PC-9 (cell line): ENCODE results near the gene BACH2. TPM values are rescaled to one million over a fixed set of nuclear protein-coding genes. Genes with fewer than 3 reads are reported as not detected.

Experiments used
- BruUV-seq: library from RNA; stranded (reverse); fragments of 400-500 nt; replicated peaks from 2 replicates; lab custom pipeline; 2021; lab: Mats Ljungman, UMichigan
- CTCF ChIA-PET: fragments of 300-600 bp; sonication (Branson Sonifier 250); formaldehyde crosslinking; loops from one replicate; lab custom pipeline; 2022; ENCODE audit warnings: antibody characterized with exemption; lab: Charles Lee
- POLR2A ChIA-PET: fragments of 300-600 bp; sonication (Branson Sonifier 250); formaldehyde crosslinking; loops from one replicate; lab custom pipeline; 2022; ENCODE audit warnings: antibody characterized with exemption; ENCODE audit not compliant: unreplicated experiment; lab: Charles Lee
- DNase-seq, 2 experiments: peaks; one replicate each; pipeline versions ENCODE4 v3.0.0 to v3.0.0-alpha.2; 2015 to 2022; ENCODE audit warnings: mixed read lengths in 1 of 2
- H2AFZ ChIP-seq: fragments of 200-600 bp; sonication (generic); 2 replicates; pipeline ENCODE4 v1.8.1; 2017; ENCODE audit warnings: antibody characterized with exemption
- H3F3A ChIP-seq: fragments of 200-600 bp; sonication (generic); 2 replicates; pipeline ENCODE4 v1.8.1; 2017; ENCODE audit warnings: antibody characterized with exemption, mild to moderate bottlenecking, low read depth; ENCODE audit not compliant: insufficient read depth
- H3K27ac ChIP-seq: fragments of 200-600 bp; sonication (generic); 2 replicates; pipeline ENCODE4 v1.6.1; 2016; ENCODE audit warnings: mixed run types
- H3K27me3 ChIP-seq: fragments of 200-600 bp; sonication (generic); 2 replicates; pipeline ENCODE4 v1.6.1; 2016; ENCODE audit warnings: low read depth, mixed run types; ENCODE audit not compliant: insufficient read depth
- H3K36me3 ChIP-seq: fragments of 200-600 bp; sonication (generic); 2 replicates; pipeline ENCODE4 v1.6.1; 2016; ENCODE audit warnings: low read depth, mixed run types
- H3K4me1 ChIP-seq: fragments of 200-600 bp; sonication (generic); replicated peaks from 2 replicates; pipeline ENCODE4 v1.6.1; 2016; ENCODE audit warnings: mixed run types; ENCODE audit not compliant: insufficient read depth
- H3K4me2 ChIP-seq: fragments of 200-600 bp; sonication (generic); 2 replicates; pipeline ENCODE4 v1.6.1; 2017; ENCODE audit warnings: mixed run types
- H3K4me3 ChIP-seq: fragments of 200-600 bp; sonication (generic); 2 replicates; pipeline ENCODE4 v1.6.1; 2016; ENCODE audit warnings: mixed run types
- H3K79me2 ChIP-seq: fragments of 200-600 bp; sonication (generic); 2 replicates; pipeline ENCODE4 v1.6.1; 2017; ENCODE audit warnings: low read depth, mixed run types
- H3K9me2 ChIP-seq: fragments of 200-600 bp; sonication (generic); 2 replicates; pipeline ENCODE4 v1.8.1; 2017; ENCODE audit warnings: mild to moderate bottlenecking; ENCODE audit not compliant: insufficient read depth
- H3K9me3 ChIP-seq: fragments of 200-600 bp; sonication (generic); 2 replicates; pipeline ENCODE4 v1.8.1; 2016; ENCODE audit warnings: low read depth; ENCODE audit not compliant: insufficient read depth
- H4K20me1 ChIP-seq: fragments of 200-600 bp; sonication (generic); 2 replicates; pipeline ENCODE4 v1.8.1; 2017; ENCODE audit not compliant: insufficient read depth
- CTCF ChIP-seq: fragments of 200-600 bp; sonication (generic); conservative IDR thresholded peaks from 2 replicates; pipeline ENCODE4 v1.6.1; 2017; ENCODE audit warnings: mixed run types, antibody characterized with exemption, mild to moderate bottlenecking, moderate library complexity
- EZH2 ChIP-seq: fragments of 200-600 bp; sonication (generic); IDR thresholded peaks from 2 replicates; pipeline ENCODE4 v1.8.0; 2017; ENCODE audit warnings: antibody characterized with exemption, low read depth
- intact Hi-C: fragments of 100-400 bp; cut with micrococcal nuclease; formaldehyde crosslinking; loops from one replicate; pipeline ENCODE4 v1.10.0; 2022; ENCODE audit not compliant: unreplicated experiment
- total RNA-seq: library from RNA; stranded (reverse); gene quantifications from 2 replicates; pipeline ENCODE4 v1.2.3, GENCODE V29; 2021

The BACH2 gene
- total RNA-seq, 1 experiment from 2014 or later: 2.3 TPM

DNA sequence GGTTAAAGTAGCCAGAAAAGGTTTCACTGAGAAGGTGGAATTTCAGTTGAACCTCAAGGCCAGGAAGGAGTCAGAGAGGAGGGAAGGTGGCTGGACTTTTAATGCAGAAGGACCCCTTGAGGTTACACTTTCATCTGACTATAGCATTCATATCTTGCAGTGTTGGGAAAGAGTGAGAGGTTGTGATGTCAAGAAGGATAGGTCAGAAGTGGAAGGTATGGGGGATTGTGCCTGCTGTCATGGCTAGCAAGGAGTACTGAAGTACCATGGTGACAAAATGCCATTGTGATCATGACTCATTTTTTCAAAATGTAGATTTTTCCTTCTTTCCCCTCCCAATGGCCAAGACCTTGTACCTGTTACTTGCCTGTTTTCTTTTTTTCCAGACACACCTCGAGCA lies 5.2 kb upstream of the BACH2 start:
- H3K4me1 ChIP-seq: peaks cover 9% of the 10 kb centered on the region; the same call in 1 of the 2 replicates
- H3K27me3 ChIP-seq: no peaks in the 10 kb centered on the region
- H3K36me3 ChIP-seq: no peaks in the 10 kb centered on the region
- no peak overlapping the region for H3K27ac ChIP-seq
- no peak for TF ChIP-seq CTCF
- TF ChIP-seq EZH2: no peak
- H3F3A ChIP-seq: no peaks in the 10 kb centered on the region
- H3K4me3 ChIP-seq: no peak overlapping the region
- POLR2A ChIA-PET: no interaction called here
- no peaks in the 10 kb centered on the region for H4K20me1 ChIP-seq
- CTCF ChIA-PET: no interaction called here
- no peaks in the 10 kb centered on the region for H3K79me2 ChIP-seq
- intact Hi-C loops: no loop called here
- no peak for DNase-seq
- H3K4me2 ChIP-seq: no peak overlapping the region
- H2AFZ ChIP-seq: no peak overlapping the region
- no peaks in the 10 kb centered on the region for H3K9me3 ChIP-seq
- no peaks in the 10 kb centered on the region for H3K9me2 ChIP-seq
- no TSS peak for BruUV-seq

- intact Hi-C loops: loop anchor here (5.0 to 10.0 kb wide), 2 partner anchors 116 to 204 kb away; no protein-coding TSS in a partner anchor
- Histone ChIP-seq H3K27me3 (0 out of 2 replicates have a peak, but pooled peaks cover 5% of the 10 kb centered on the region), H4K20me1 (no peaks in the 10 kb centered on the region), H2AFZ (no peak overlapping the region), H3K9me2 (no peaks in the 10 kb centered on the region), H3K4me3 (no peak overlapping the region), H3K4me1 (peaks cover 9% of the 10 kb centered on the region; the same call in 1 of the 2 replicates), H3F3A (no peaks in the 10 kb centered on the region), H3K9me3 (no peaks in the 10 kb centered on the region), H3K36me3 (no peaks in the 10 kb centered on the region), H3K79me2 (no peaks in the 10 kb centered on the region), H3K4me2 (no peak overlapping the region), H3K27ac (no peak overlapping the region)
- no TSS peak for BruUV-seq
- no peak for TF ChIP-seq EZH2
- no peak for TF ChIP-seq CTCF
- POLR2A ChIA-PET: no interaction called here
- CTCF ChIA-PET: interaction anchor here (1.0 kb wide), 1 partner anchor 45 kb away, joined by 3 read pairs; no protein-coding TSS in a partner anchor
- no peak for DNase-seq
These were observed 1.9 kb upstream of the BACH2 start for GRCh38 chr6:90298459-90299053.

- H3K4me2 ChIP-seq: no peak overlapping the region
- H3K27me3 ChIP-seq: 0 out of 2 replicates have a peak, but pooled peaks cover 5% of the 10 kb centered on the region
- ChIA-PET POLR2A (no interaction called here), CTCF (interaction anchor here (1.0 kb wide), 1 partner anchor 46 kb away, joined by 3 read pairs; no protein-coding TSS in a partner anchor)
- BruUV-seq: no TSS peak
- H3K4me3 ChIP-seq: no peak overlapping the region
- H3K27ac ChIP-seq: no peak overlapping the region
- H2AFZ ChIP-seq: no peak overlapping the region
- DNase-seq: no peak
- H3K36me3 ChIP-seq: no peaks in the 10 kb centered on the region
- no peaks in the 10 kb centered on the region for H3K79me2 ChIP-seq
- no peaks in the 10 kb centered on the region for H3K9me2 ChIP-seq
- H3F3A ChIP-seq: no peaks in the 10 kb centered on the region
- no peaks in the 10 kb centered on the region for H4K20me1 ChIP-seq
- peaks cover 9% of the 10 kb centered on the region; the same call in 1 of the 2 replicates for H3K4me1 ChIP-seq
- TF ChIP-seq EZH2 (no peak), CTCF (no peak)
- H3K9me3 ChIP-seq: no peaks in the 10 kb centered on the region
- intact Hi-C loops: loop anchor here (2.0 to 10.0 kb wide), 4 partner anchors 113 to 357 kb away; no protein-coding TSS in a partner anchor
These were observed 1.3 kb upstream of the BACH2 start for GRCh38 chr6:90297867-90298381.
